A673 (cell line): Measurements from ENCODE around the gene LTO1.

Experiments used
- CTCF ChIP-seq: fragments of 300-800, 200-600 bp; sonication (generic); conservative IDR thresholded peaks from 2 replicates; pipeline ENCODE4 v1.5.1; 2017; ENCODE audit warnings: low read depth, mild to moderate bottlenecking, antibody characterized with exemption, low read length, moderate library complexity, mixed read lengths
- EZH2 ChIP-seq: fragments of 200-600 bp; sonication (generic); IDR thresholded peaks from 2 replicates; pipeline ENCODE4 v1.6.1; 2017; ENCODE audit warnings: borderline replicate concordance, low read depth, mild to moderate bottlenecking, mixed read lengths, antibody characterized with exemption, low read length; ENCODE audit not compliant: poor library complexity, severe bottlenecking

GRCh38 chr11:69695581-69695980, 20.4 kb upstream of the LTO1 start:
- no peak for TF ChIP-seq CTCF
- TF ChIP-seq EZH2: no peak
